GM12873 (cell line): ENCODE measurements around the gene FARP2.

ENCODE experiments used
- TF ChIP-seq, protein P1 (sequence below): IDR thresholded peaks from 2 replicates; pipeline ENCODE4 v1.5.1; 2012; ENCODE audit warnings: low read depth, mild to moderate bottlenecking, moderate library complexity, low read length, control low read depth; ENCODE audit not compliant: insufficient read depth; ENCODE audit errors: missing control alignments

FARP2 gene

DNA sequence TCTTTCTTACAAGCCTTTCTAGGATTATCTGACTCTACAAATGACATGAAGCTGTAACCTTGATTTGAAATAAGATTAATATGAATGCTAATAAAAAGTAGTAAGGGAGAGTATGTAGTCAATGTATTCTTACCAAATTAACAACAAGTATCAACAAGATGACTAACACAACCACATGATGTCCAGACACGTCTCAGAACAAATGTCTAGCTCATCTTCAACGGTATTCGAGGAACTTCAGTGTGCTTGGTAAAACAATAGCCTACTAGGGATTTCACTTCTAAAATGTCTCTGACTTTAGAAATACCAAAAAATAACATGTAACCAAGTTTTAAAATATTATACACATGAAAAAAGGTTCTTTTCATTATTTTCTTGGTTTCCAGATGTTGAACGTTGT, 44.0 kb upstream of the FARP2 start:
- TF ChIP-seq, protein P1, sequence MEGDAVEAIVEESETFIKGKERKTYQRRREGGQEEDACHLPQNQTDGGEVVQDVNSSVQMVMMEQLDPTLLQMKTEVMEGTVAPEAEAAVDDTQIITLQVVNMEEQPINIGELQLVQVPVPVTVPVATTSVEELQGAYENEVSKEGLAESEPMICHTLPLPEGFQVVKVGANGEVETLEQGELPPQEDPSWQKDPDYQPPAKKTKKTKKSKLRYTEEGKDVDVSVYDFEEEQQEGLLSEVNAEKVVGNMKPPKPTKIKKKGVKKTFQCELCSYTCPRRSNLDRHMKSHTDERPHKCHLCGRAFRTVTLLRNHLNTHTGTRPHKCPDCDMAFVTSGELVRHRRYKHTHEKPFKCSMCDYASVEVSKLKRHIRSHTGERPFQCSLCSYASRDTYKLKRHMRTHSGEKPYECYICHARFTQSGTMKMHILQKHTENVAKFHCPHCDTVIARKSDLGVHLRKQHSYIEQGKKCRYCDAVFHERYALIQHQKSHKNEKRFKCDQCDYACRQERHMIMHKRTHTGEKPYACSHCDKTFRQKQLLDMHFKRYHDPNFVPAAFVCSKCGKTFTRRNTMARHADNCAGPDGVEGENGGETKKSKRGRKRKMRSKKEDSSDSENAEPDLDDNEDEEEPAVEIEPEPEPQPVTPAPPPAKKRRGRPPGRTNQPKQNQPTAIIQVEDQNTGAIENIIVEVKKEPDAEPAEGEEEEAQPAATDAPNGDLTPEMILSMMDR: no peak

- TF ChIP-seq, protein P1: no peak
Measured at GRCh38 chr2:241313543-241314095, 42.5 kb upstream of the FARP2 start.

DNA sequence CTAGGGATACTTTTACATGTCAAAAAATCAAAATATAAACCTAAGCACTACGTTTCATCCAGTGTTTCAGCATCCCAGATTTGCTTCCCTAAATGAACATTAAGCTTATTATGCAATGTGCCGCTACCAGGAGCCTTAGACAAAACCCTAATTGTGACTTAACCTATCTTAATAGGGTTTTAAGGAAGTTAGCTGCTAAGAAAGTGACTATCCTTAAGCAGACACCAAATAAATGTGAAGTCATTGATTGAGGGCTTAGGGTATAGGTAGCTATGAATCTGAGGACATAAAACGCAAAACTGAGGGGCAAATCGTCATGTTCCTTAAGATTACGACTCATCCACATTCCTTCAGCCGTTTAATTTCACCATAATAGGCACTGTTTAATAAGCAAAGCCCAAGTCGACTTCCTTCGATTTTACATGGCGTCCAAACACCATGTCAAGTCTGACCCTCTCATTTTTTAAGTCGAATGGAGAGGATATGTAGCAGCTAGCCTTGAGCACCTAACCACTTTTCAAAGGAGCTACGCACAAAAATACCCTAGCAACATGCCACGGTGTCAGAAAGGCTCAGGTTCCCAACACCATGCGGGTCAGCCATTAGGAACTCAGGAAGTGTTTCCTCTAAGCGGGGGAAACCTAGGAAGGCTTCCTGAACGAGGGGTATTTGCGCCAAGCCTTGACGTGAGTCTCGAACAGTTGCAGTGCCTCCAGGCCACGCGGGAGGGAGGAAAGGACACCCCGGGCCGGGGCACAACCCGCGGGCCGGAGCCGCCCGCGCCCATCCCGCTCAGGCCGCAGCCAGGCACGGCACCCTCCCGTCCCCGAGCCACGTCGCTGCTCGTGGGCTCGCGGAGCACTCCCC, 41.6 kb upstream of the FARP2 start:
- TF ChIP-seq, protein P1: no peak

DNA sequence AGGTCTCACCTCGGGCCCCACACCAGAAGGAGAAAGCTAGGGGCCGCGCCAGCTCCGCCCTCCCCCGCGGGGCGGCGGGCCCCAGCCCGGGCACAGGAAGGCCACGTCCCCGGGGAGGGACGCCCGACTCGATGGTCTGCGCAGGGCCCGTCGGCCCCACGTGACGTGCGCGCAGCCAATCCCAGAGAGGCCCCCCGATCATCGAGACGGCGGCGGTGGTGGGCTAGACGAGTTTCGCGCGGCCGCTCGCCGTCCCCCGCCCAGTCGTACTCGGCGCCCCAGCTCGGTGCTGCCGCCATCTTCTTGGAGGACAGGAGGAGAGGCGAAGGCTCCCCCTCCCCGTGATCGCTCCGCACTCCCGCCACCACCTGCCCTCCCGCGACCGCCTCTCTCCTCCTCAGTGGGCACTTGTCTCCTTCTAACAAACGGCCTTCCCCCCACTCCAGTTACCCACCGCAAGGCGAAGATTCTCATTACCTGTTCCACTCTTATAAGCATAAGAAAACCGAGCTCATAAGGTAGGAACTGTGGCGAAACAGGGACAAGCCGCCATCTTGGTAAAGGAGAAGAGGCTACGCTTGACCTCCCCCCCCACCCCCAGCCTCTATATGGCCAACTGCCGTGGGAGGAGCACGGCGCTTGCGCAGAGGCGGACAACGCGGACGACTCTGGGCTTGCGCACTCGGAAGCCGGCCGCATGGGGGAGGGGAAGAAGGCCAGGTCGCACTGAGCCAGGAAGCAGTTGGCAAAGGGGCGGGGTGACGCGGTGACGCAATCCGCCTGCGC, 40.8 kb upstream of the FARP2 start, which contains the start of gene HDLBP:
Gene HDLBP, minus strand, starts transcription at position 580 of the 786 bp plus-strand sequence. CDS start 48,803 bp downstream, outside the sequence.
- TF ChIP-seq, protein P1: peak; percentile 38

DNA sequence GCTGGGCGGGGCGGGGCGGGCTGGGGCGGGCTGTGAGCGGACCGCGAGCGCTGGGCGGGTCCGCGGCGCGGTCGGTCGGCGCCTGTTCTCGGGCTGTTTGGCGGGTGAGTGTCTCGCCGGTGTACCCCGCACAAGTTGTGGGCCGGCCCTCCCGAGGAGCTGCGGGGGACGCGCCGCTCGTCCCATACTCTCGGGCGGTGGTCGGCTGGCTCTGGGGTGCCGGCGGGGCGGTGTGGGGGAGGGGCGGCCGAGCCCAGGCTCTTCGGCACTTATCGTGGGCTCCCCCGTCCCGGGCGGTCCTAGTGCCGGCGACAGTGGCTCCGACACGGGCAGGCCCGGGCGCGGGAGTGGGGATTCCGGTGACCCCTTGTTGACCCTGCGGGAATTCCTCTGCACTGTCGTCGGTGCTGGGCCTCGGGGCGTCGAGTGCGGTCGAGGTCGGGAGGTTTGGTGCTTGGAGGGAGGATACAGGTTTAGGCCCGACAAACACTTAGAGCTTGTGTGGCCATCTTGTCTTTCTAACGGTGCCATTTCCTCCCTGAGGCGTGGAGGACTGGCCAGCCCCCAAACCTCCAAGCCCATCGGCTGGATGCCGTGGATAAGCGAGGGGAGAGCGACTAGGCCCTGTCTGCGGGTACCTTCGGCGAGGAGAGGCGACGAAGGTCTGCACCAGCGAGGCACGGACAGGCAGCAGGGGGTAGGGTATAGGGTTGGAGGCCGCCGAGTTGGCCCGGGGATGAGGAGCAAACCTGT, 40.0 kb upstream of the FARP2 start, which contains the start of gene SEPTIN2:
Gene SEPTIN2, plus strand, starts transcription at position 47 of the 753 bp plus-strand sequence. CDS start 8,308 bp downstream, outside the sequence.
- TF ChIP-seq, protein P1: no peak

- TF ChIP-seq, protein P1: no peak
Measured at GRCh38 chr2:241316825-241317224, 39.3 kb upstream of the FARP2 start.
